ENCODE data around the gene CDH15. TPM values are rescaled to one million over a fixed set of nuclear protein-coding genes. Genes with fewer than 3 reads are reported as not detected.
A peak's percentile ranks its signal among the peaks of the same experiment; 100 is the strongest.
"Not testable (repeated sequence)": the region's sequence is repeated elsewhere in the genome, so short reads cannot be mapped to it uniquely, and the experiment has no call there.

CDH15 gene
- total and polyA plus RNA-seq, 7 experiments from 2014 or later = not detected

GRCh38 chr16:89190150-89190958, 18.8 kb downstream of the CDH15 start:
- CTCF ChIA-PET = no interaction called here

DNA sequence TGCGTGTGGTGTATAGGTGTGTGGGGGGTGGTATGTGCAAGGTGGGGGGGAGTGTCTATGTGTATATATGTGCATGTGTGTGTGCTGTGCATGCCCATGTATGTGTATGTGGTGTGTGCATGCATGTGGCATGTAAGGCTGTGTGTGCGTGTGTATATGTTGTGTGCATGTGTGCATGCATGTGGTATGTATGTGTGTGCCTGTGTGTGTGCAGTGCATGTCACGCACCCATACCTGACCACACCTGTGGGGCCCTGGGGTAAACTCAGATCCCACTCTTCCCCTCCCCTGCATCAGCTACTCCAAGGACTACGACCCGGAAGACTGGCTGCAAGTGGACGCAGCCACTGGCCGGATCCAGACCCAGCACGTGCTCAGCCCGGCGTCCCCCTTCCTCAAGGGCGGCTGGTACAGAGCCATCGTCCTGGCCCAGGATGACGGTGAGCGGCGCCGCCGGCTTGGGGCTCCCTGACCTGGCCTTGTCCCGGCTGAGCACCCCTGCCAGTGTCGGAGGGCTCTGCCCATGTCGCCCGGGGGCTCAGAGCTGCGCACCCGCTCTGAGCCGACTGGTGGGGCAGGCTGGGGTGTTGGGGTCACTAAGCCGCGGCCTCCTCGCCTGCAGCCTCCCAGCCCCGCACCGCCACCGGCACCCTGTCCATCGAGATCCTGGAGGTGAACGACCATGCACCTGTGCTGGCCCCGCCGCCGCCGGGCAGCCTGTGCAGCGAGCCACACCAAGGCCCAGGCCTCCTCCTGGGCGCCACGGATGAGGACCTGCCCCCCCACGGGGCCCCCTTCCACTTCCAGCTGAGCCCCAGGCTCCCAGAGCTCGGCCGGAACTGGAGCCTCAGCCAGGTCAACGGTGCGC, 19.7 kb downstream of the CDH15 start:
- ATAC-seq = no peak
- Histone ChIP-seq H3K36me3 (ENCODE audit: control insufficient read depth in 2 of 3, insufficient read depth in 3 of 3, low read length in 3 of 3) (no peaks in the 10 kb centered on the region), H3K9me3 (ENCODE audit: control insufficient read depth in 2 of 3, low read length in 3 of 3) (no peaks in the 10 kb centered on the region), H3K27me3 (ENCODE audit: control insufficient read depth in 2 of 2, insufficient read depth in 2 of 2, low read length in 2 of 2) (no peaks in the 10 kb centered on the region), H3K4me3 (ENCODE audit: low read length) (no peak overlapping the region), H3K4me1 (ENCODE audit: control insufficient read depth in 2 of 2, insufficient read depth in 2 of 2, low read length in 2 of 2) (no peaks in the 10 kb centered on the region), H3K27ac (ENCODE audit: low read depth, low read length) (no peak overlapping the region)
- ChIA-PET CTCF (no interaction called here), POLR2A (no interaction called here)
- Mint-ChIP-seq H3K27ac (no peak overlapping the region), H3K4me3 (peak overlapping the region; percentile 16 to 74 (median 46)), H3K9me3 (peaks cover 0 to 10% (median 0%) of the 10 kb centered on the region in 11 donors), H3K36me3 (no peaks in the 10 kb centered on the region), H3K4me1 (peaks cover 0 to 5% (median 0%) of the 10 kb centered on the region in 7 donors), H3K27me3 (peaks cover 0 to 3% (median 0%) of the 10 kb centered on the region in 5 donors)
- DNase-seq = no peak
- intact Hi-C loops (cut with micrococcal nuclease) = no loop called here

More at GRCh38 chr16:89190150-89190958, 18.8 kb downstream of the CDH15 start:
- H3K27ac Mint-ChIP-seq = peak overlapping the region in 3 of 9 donors; percentile 11 to 63 (median 38)
- H3K36me3 ChIP-seq (ENCODE audit: control insufficient read depth in 2 of 3, insufficient read depth in 3 of 3, low read length in 3 of 3) = no peaks in the 10 kb centered on the region
- DNase-seq = no peak
- H3K36me3 Mint-ChIP-seq = no peaks in the 10 kb centered on the region
- H3K9me3 Mint-ChIP-seq = peaks cover 0 to 10% (median 0%) of the 10 kb centered on the region in 11 donors
- H3K4me1 ChIP-seq (ENCODE audit: control insufficient read depth in 2 of 2, insufficient read depth in 2 of 2, low read length in 2 of 2) = no peaks in the 10 kb centered on the region
- no peak for ATAC-seq
- H3K4me3 ChIP-seq (ENCODE audit: low read length) = no peak overlapping the region
- intact Hi-C loops (cut with micrococcal nuclease) = no loop called here
- H3K4me3 Mint-ChIP-seq = peak overlapping the region in 4 of 10 donors; percentile 44 to 74 (median 60)
- H3K27ac ChIP-seq (ENCODE audit: low read depth, low read length) = no peak overlapping the region
- H3K9me3 ChIP-seq (ENCODE audit: control insufficient read depth in 2 of 3, low read length in 3 of 3) = no peaks in the 10 kb centered on the region
- POLR2A ChIA-PET = no interaction called here
- H3K27me3 Mint-ChIP-seq = peaks cover 0 to 3% (median 0%) of the 10 kb centered on the region in 5 donors
- H3K4me1 Mint-ChIP-seq = peaks cover 0 to 5% (median 0%) of the 10 kb centered on the region in 7 donors
- no peaks in the 10 kb centered on the region for H3K27me3 ChIP-seq (ENCODE audit: control insufficient read depth in 2 of 2, insufficient read depth in 2 of 2, low read length in 2 of 2)

GRCh38 chr16:89191901-89192185, 20.3 kb downstream of the CDH15 start:
- Mint-ChIP-seq H3K27ac (no peak overlapping the region), H3K4me3 (no peak overlapping the region)

DNA sequence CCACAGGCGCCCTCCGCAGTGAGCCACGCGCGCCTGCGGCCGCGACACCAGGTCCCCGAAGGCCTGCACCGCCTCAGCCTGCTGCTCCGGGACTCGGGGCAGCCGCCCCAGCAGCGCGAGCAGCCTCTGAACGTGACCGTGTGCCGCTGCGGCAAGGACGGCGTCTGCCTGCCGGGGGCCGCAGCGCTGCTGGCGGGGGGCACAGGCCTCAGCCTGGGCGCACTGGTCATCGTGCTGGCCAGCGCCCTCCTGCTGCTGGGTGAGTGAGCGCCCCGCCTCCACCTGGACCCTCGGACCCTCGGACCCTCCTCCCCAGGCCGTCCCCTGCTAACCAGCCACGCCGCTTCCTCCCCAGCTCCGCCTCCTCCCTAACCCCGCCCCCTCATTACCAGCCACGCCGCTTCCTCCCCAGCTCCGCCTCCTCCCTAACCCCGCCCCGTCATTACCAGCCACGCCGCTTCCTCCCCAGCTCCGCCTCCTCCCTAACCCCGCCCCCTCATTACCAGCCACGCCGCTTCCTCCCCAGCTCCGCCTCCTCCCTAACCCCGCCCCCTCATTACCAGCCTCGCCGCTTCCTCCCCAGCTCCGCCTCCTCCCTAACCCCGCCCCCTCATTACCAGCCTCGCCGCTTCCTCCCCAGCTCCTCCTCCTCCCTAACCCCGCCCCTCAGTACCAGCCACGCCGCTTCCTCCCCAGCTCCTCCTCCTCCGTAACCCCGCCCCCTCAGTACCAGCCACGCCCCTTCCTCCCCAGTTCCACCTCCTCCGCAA, 20.8 kb downstream of the CDH15 start:
- H3K27ac ChIP-seq (ENCODE audit: low read depth, low read length); H3K9me3 Mint-ChIP-seq: not testable (repeated sequence)
- CTCF ChIA-PET = interaction anchor here (0.7 kb wide), 2 partner anchors 36 to 51 kb away, joined by 4 to 5 read pairs; no protein-coding TSS in a partner anchor

More at GRCh38 chr16:89191901-89192185, 20.3 kb downstream of the CDH15 start:
- POLR2A ChIA-PET = no interaction called here
- Histone ChIP-seq H3K4me3 (ENCODE audit: low read length) (peak overlapping the region; percentile 37), H3K27ac (ENCODE audit: low read depth, low read length) (no peak overlapping the region), H3K27me3 (ENCODE audit: control insufficient read depth in 2 of 2, insufficient read depth in 2 of 2, low read length in 2 of 2) (no peaks in the 10 kb centered on the region), H3K9me3 (ENCODE audit: control insufficient read depth in 2 of 3, low read length in 3 of 3) (no peaks in the 10 kb centered on the region), H3K4me1 (ENCODE audit: control insufficient read depth in 2 of 2, insufficient read depth in 2 of 2, low read length in 2 of 2) (no peaks in the 10 kb centered on the region), H3K36me3 (ENCODE audit: control insufficient read depth in 2 of 3, insufficient read depth in 3 of 3, low read length in 3 of 3) (no peaks in the 10 kb centered on the region)
- DNase-seq = no peak
- Mint-ChIP-seq H3K36me3 (no peaks in the 10 kb centered on the region), H3K9me3 (peaks cover 0 to 7% (median 0%) of the 10 kb centered on the region in 11 donors), H3K27me3 (peaks cover 0 to 3% (median 0%) of the 10 kb centered on the region in 5 donors), H3K4me1 (peaks cover 0 to 5% (median 0%) of the 10 kb centered on the region in 7 donors)
- CTCF ChIA-PET = no interaction called here
- no peak for ATAC-seq
- intact Hi-C loops (cut with micrococcal nuclease) = loop anchor here (1.0 to 2.0 kb wide), 6 partner anchors 9 to 335 kb away; partner anchors contain the start of genes CDH15 (in 1 of the 2), GALNS (in 1 of the 2), TRAPPC2L (in 1 of the 2) and ZNF778 (in 1 of the 2)

DNA sequence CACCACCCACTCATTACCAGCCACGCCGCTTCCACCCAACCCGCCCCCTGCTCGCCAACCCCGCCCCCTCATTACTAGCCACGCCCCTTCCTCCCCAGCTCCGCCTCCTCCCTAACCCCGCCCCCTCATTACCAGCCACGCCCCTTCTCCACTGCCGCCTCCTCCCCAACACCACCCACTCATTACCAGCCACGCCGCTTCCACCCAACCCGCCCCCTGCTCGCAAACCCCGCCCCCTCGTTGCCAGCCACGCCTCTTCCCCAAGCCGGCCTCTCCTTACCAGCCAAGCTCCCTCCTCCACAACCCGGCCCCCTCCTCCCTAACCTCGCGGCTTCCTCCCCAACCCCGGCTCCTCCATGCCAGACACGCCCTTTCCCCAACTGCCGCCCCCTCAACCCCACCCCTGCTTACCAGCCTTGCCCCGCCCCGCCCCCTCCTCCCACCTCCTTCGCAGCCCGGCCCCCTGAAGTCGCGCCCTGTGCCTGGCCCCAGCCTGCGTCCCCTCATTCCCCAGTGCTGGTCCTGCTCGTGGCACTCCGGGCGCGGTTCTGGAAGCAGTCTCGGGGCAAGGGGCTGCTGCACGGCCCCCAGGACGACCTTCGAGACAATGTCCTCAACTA, 21.5 kb downstream of the CDH15 start:
- Mint-ChIP-seq H3K9me3 (peaks cover 0 to 5% (median 0%) of the 10 kb centered on the region in 11 donors), H3K36me3 (no peaks in the 10 kb centered on the region), H3K4me3 (peak overlapping the region in 3 of 10 donors; percentile 6 to 47 (median 25)), H3K4me1 (peaks cover 0 to 5% (median 0%) of the 10 kb centered on the region in 7 donors), H3K27ac (no peak overlapping the region), H3K27me3 (peaks cover 0 to 7% (median 2%) of the 10 kb centered on the region in 5 donors)
- POLR2A ChIA-PET = interaction anchor here (0.6 to 0.7 kb wide), 4 partner anchors 14 to 93 kb away, joined by 3 to 4 read pairs (median 3); partner anchors contain the start of gene ZNF778
- DNase-seq (peak in 6 of 9 donors; percentile 45 to 61 (median 52)), ATAC-seq (no peak)
- Histone ChIP-seq H3K4me1 (ENCODE audit: control insufficient read depth in 2 of 2, insufficient read depth in 2 of 2, low read length in 2 of 2) (no peaks in the 10 kb centered on the region), H3K4me3 (ENCODE audit: low read length) (no peak overlapping the region), H3K27ac (ENCODE audit: low read depth, low read length) (no peak overlapping the region), H3K36me3 (ENCODE audit: control insufficient read depth in 2 of 3, insufficient read depth in 3 of 3, low read length in 3 of 3) (no peaks in the 10 kb centered on the region), H3K27me3 (ENCODE audit: control insufficient read depth in 2 of 2, insufficient read depth in 2 of 2, low read length in 2 of 2) (no peaks in the 10 kb centered on the region), H3K9me3 (ENCODE audit: control insufficient read depth in 2 of 3, low read length in 3 of 3) (no peaks in the 10 kb centered on the region)
- intact Hi-C loops (cut with micrococcal nuclease) = loop anchor here (1.0 to 2.0 kb wide), 6 partner anchors 8 to 336 kb away; partner anchors contain the start of genes CDH15 (in 2 of the 2), GALNS (in 1 of the 2), TRAPPC2L (in 1 of the 2) and ZNF778 (in 1 of the 2)
- CTCF ChIA-PET = interaction anchor here (0.7 kb wide), 2 partner anchors 36 to 50 kb away, joined by 4 to 5 read pairs; no protein-coding TSS in a partner anchor

More for the DNA sequence above, 20.8 kb downstream of the CDH15 start:
- H3K4me3 ChIP-seq (ENCODE audit: low read length) = peak overlapping the region; percentile 37
- H3K36me3 ChIP-seq (ENCODE audit: control insufficient read depth in 2 of 3, insufficient read depth in 3 of 3, low read length in 3 of 3); H3K9me3 ChIP-seq (ENCODE audit: control insufficient read depth in 2 of 3, low read length in 3 of 3); H3K4me1 ChIP-seq (ENCODE audit: control insufficient read depth in 2 of 2, insufficient read depth in 2 of 2, low read length in 2 of 2); H3K4me1 Mint-ChIP-seq; H3K36me3 Mint-ChIP-seq; H3K27ac Mint-ChIP-seq; H3K27me3 Mint-ChIP-seq; H3K27me3 ChIP-seq (ENCODE audit: control insufficient read depth in 2 of 2, insufficient read depth in 2 of 2, low read length in 2 of 2): not testable (repeated sequence)
- peak; percentile 89 for ATAC-seq
- peak overlapping the region in 3 of 10 donors; percentile 6 to 47 (median 25) for H3K4me3 Mint-ChIP-seq
- peak in 8 of 9 donors; percentile 69 to 87 (median 80) for DNase-seq
- intact Hi-C loops (cut with micrococcal nuclease) = loop anchor here (1.0 to 2.0 kb wide), 6 partner anchors 9 to 336 kb away; partner anchors contain the start of genes CDH15 (in 1 of the 2), GALNS (in 1 of the 2), TRAPPC2L (in 1 of the 2) and ZNF778 (in 1 of the 2)
- POLR2A ChIA-PET = interaction anchor here (0.5 to 0.7 kb wide), 5 partner anchors 15 to 92 kb away, joined by 3 to 4 read pairs (median 3); partner anchors contain the start of gene ZNF778
